GM12864 (cell line): ENCODE results near the gene CD9.
"Not testable (repeated sequence)": the region's sequence is repeated elsewhere in the genome, so short reads cannot be mapped to it uniquely, and the experiment has no call there.

Experiments used
- DNase-seq: peaks from one replicate; pipeline ENCODE4 v3.0.0-alpha.2; 2011; ENCODE audit warnings: low read depth
- H3K4me3 ChIP-seq: 2 replicates; pipeline ENCODE4 v1.5.1; 2011; ENCODE audit warnings: mild to moderate bottlenecking, low read depth, low read length, control low read depth
- TF ChIP-seq, protein P1 (sequence below): IDR thresholded peaks from 2 replicates; pipeline ENCODE4 v1.5.1; 2011; ENCODE audit warnings: low read depth, mild to moderate bottlenecking, moderate library complexity, low read length, control low read depth, inconsistent platforms; ENCODE audit errors: missing control alignments

CD9 gene

DNA sequence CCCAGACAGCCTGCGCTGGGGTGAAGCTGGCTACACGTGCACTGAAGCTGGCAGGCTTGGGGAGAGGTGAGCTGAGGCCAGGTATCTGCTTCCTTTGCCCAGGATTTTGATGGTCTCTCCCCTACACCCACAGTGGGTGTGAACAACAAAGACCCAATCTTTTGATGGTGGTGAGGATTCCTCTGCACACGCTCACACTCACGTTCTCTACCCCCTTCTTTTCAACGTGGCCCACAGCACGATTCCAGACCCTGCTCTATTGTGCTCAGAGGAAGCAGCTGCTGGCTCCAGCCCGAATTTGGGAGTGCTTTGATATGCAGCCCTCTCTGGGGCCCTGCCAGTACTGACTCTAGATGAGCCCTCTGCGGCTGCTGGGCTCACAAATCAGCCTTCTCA, 4.9 kb downstream of the CD9 start:
- H3K4me3 ChIP-seq: no peak overlapping the region
- no peak for DNase-seq
- TF ChIP-seq, protein P1, sequence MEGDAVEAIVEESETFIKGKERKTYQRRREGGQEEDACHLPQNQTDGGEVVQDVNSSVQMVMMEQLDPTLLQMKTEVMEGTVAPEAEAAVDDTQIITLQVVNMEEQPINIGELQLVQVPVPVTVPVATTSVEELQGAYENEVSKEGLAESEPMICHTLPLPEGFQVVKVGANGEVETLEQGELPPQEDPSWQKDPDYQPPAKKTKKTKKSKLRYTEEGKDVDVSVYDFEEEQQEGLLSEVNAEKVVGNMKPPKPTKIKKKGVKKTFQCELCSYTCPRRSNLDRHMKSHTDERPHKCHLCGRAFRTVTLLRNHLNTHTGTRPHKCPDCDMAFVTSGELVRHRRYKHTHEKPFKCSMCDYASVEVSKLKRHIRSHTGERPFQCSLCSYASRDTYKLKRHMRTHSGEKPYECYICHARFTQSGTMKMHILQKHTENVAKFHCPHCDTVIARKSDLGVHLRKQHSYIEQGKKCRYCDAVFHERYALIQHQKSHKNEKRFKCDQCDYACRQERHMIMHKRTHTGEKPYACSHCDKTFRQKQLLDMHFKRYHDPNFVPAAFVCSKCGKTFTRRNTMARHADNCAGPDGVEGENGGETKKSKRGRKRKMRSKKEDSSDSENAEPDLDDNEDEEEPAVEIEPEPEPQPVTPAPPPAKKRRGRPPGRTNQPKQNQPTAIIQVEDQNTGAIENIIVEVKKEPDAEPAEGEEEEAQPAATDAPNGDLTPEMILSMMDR: no peak

DNA sequence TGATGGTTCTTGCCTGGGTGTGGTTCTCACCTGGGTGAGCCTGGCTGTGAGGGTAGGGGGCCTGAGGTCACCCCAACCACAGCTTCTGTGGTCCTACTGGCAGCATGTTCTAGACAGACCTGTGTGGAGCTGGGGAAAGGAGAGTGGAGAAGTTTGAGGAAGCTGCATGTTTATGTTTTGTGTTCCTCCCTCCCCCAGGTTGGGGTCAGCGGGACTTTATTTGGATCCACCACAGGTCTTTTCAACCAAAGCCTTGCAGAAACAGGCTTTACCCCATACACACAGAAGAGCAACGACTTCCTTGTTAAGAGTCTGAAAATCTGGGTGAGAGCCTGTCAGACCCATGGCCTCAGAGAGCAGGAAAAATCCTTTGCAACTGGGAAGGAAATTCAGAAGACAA, 5.6 kb downstream of the CD9 start:
- DNase-seq: no peak
- TF ChIP-seq, protein P1: no peak
- no peak overlapping the region for H3K4me3 ChIP-seq

DNA sequence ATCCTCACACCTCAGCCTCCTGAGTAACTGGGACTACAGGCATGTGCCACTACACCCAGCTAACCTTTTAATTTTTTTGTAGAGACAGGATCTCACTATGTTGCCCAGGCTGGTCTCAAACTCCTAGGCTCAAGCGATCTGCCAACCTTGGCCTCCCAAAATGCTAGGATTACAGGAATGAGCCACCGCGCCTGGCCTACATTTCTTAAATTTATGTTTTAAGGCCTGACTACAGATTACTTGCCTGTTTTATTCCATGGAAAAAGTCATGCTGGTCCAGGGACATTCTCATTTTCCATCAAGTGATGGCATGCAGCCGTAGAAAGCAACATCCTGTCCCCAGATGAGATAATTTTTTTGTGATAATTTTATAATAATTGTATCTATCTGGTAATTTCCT, 6.1 kb downstream of the CD9 start:
- TF ChIP-seq, protein P1: no peak
- no peak for DNase-seq
- no peak overlapping the region for H3K4me3 ChIP-seq

DNA sequence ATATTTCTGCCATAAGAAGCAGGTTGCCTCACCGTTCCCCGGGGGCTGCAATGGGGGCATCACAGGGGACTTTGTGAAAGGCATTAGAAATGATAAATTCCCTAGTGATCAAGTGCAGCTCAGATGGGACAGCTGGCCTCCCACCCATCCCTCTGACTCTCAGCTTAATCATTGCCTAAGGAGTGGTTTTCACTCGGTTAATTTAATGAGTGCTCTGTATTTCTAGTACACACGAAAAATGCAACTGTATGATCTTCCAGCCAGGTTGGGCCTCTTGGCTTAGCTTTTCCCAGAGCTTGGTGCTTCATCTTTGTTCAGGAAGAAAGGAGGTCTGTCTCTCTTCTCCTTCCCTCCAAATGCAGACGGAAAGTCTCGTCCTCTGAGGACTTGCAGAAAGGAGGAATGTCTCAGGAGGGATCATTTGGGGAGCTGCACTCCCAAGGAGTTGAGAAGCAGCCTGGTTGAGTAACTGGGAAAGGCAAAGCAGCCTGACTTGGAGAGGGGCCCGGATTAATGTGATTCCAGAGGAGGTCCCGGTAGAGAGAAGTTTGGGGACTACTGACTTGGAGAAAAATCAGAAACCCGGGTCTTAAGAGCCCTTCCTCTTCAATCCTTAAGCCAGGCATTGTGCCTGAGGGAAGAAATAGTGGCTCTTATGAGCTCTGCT, 7.2 kb downstream of the CD9 start:
- H3K4me3 ChIP-seq: no peak overlapping the region
- DNase-seq: no peak
- TF ChIP-seq, protein P1: no peak

DNA sequence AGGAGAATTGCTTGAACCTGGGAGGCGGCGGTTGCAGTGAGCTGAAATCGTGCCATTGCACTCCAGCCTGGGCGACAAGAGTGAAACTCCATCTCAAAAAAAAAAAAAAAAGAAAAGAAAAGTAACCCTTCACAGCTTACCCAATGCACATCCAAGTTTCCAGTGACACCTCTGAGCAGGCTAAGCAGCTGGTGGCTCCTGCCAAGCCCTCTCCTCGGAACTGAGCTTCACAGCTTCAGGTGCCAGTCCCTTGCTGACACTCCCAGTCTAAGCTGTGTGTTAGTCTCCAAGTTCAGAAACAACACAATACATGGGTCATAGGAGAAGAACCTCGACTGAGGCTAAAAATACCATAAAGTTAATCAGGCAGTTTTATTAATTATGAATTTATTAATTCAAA, 7.9 kb downstream of the CD9 start:
- no peak for DNase-seq
- TF ChIP-seq, protein P1: no peak

DNA sequence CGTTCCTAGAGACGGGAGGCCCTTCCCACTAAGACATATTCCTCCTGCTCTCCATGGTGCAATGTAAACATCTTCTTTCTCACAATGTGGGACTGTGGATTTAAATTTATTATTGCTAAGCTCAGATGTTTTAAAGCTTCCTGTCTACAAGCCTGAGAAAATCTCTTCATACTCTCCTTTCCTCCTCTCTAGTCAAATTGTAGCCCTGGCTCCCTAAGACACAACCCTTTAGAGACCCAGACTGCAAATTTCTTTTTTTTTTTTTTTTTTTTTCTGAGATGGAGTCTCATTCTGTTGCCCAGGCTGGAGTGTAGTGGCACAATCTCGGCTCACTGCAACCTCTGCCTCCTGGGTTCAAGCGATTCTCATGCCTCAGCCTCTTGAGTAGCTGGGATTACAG, 9.2 kb downstream of the CD9 start:
- not testable (repeated sequence) for DNase-seq, H3K4me3 ChIP-seq

More for the DNA sequence above, 7.9 kb downstream of the CD9 start:
- H3K4me3 ChIP-seq: no peak overlapping the region

DNA sequence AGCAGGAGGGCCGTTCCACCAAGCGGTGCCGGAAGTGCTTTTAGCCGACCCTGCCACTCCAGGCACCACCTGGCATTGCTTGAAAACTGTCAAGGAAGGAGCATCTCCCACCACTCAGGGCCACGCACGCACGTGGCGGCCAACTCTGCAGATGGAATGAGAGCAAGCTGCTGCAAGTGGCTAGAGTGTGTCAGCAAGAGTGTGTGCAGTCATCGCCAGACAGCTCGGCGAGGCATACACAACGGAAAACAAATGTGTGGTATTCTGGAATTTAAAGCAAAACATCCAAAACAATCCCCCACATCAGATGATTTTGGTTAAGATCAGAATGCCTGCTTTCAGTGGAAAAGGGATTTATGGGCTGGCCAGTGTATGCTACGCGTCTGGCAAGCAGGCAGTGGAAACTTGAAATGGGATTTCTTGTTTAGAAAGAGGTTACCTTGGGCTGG, 11.2 kb downstream of the CD9 start:
- TF ChIP-seq, protein P1: no peak
- no peak overlapping the region for H3K4me3 ChIP-seq
- no peak for DNase-seq
